Stimulated activated naive CD4-positive, alpha-beta T cell treated with Interleukin-2 at 50 U/mL for 16 hours (primary cell): ENCODE results near the gene SEMA3F.

ENCODE experiments used
- DNase-seq: peaks from one replicate; lab custom pipeline; 2025; lab: John Stamatoyannopoulos, UW

SEMA3F gene

DNA sequence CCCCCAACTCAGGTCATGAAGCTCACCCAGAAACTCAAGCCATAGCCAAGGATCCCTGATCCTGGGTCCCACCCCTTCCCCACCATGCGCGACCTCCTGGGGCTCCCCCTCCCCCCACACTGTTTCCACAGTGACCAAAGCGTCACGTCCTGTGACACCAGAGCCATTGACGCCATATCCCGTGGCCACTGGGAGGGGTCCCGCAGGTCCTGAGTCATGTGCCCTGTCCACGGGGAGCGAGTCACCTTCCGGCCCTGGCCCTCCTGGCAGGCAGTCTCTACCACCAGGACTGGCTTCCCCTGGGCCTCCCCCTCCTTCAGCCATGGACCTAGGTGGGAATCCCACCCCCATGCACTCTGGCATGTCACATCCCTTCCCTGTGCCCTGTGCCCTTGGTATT is 15.6 kb downstream of the SEMA3F start:
- DNase-seq: no peak

DNA sequence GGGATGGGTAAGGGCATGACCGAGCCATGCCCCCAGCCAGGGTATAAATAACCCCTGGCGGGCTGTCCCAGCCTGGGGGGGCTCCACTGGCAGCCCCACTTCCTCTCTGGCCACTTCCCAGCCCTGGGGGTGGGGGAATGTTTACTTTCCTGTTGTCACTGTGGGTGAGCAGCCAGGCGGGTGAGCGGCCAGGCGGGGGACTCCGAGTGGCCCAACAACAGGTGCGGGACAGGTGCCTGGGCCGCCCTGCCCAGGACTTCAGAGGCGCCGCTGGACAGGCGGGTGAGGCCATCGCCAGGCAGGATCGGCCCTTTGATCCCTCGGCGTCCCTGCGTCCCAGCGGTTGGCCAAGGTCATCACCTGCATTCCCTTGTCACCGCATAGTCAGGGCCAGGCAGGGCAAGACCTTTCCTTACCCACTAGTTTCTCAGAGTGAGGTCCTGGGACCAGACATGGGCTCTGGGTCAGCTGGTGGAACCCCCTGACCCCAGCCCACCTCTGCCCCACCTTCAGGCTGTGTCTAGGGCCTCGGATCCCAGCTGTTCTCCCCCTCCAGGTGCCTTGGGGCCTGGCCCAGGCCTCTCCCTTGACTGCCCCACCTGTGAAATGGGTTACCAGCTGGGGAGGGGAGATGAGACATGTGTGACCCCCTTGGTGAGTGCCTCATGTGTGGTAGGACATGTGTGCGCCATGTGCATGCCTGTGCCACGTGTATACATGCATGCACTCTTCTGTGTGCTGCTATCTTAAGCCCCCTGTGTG is 16.6 kb downstream of the SEMA3F start:
- DNase-seq: no peak

DNA sequence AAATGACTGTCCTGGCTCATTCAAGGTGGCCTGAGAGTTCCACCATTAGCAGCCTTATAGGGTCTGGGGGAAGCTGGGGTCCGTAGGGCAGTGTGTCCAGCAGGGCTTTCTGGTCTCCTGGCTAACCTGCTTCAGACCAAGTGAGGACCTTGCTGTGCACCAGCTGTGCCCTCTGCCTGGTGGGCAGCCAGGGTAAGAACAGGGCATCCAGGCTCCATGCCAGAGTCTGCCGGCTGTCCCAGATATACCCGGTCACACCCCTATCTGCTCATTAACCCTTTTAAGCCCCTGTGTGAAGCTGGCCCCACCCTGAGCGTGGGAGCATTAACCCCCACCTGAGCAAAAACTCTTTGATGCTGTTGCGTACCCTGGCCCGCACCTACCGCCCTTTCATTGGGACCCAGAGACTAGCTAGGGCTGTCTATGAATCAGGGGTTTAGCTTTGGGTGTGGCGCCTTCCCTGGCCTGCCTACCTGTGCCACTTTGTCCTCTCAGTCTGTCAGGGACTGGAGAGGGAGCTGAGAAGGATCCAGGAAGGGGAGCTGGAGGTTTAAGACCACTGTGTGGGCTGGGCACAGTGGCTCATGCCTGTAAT is 17.6 kb downstream of the SEMA3F start:
- DNase-seq: no peak

DNA sequence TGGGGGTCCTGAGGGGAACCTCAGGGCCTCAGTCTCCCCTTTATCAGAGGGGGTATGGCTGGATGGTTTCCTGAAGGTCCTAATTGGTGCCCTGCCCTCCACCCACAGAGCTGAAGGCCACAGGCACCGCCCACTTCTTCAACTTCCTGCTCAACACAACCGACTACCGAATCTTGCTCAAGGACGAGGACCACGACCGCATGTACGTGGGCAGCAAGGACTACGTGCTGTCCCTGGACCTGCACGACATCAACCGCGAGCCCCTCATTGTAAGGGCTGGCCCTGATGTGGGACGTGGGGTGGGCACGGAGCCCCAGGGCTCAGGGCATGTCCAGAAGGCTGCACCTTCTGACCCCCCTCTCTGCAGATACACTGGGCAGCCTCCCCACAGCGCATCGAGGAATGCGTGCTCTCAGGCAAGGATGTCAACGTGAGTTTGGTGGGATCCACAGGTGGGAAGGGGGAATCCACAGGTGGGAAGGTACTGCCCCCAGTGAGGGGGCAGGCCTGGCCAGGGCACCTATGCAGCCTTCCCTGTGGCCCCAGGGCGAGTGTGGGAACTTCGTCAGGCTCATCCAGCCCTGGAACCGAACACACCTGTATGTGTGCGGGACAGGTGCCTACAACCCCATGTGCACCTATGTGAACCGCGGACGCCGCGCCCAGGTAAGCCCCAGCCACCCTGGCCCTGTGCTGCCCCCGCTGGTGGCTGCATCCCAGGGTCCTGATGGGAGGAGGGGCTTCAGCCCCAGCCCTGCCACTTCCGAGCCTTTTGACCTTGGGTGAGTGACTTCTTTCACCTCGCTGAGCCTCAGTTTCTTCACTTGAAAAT is 18.8 kb downstream of the SEMA3F start:
- no peak for DNase-seq

DNA sequence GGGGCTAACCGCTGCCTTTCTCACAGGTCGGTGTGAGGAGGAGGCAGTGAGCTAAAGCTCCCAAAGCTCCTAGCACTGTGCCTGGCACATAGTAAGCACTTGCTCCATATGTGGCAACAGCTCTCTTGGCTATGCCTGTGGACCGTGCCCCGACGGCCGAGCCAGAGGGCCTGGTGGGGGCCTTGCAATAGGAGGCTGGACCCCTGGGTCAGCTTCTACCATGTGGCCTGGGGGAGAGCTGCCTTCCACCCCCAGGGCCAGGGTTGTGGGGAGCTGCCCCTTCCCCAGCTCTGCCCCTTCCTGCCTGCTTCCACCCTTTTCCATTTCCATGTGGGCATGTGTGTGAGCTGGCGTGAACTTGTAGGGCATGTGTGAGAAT is 19.4 kb downstream of the SEMA3F start:
- DNase-seq: no peak

DNA sequence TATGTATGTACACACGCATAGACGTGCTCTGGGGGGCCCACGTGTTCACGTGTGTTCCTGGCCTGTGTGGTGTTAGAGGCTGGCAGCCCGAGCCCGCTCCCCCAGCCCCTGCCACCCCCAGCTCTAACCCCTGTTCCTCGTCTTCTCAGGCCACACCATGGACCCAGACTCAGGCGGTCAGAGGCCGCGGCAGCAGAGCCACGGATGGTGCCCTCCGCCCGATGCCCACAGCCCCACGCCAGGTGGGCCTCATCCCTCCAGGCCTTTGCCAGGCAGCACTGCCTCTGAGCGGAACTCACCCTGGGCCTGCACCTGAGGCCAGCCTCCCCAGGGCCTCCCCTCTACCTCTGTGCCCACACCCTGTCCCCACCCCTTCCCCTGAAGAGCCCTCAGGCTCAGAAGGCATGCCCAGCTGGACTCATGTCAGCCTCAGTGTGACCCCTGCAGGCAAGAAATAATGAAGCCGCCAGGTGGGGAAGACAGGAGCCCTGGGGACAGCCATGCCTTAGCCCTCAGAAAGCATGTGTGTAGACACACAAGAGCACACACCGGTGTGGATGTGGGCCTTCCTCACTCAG is 19.9 kb downstream of the SEMA3F start:
- no peak for DNase-seq

DNA sequence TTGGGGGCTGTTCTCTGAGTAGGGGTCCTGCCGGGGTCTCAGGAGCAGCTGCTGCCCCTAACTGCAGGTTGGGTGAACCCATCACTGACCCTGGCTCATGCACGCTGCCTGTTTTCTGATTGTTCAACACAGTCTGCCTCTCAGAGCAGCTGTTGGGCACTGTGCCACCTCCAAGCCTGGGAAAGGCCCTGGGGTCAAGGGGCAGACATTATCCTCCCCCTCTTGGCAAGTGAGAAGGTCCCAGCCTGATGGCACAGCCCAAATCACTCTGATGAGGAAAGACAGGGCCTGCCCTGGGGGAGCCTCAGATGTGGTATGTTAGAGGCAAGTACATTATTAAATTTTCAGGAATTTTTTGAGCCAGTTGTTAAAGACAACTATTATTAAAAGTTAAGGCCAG is 22.2 kb downstream of the SEMA3F start:
- no peak for DNase-seq

DNA sequence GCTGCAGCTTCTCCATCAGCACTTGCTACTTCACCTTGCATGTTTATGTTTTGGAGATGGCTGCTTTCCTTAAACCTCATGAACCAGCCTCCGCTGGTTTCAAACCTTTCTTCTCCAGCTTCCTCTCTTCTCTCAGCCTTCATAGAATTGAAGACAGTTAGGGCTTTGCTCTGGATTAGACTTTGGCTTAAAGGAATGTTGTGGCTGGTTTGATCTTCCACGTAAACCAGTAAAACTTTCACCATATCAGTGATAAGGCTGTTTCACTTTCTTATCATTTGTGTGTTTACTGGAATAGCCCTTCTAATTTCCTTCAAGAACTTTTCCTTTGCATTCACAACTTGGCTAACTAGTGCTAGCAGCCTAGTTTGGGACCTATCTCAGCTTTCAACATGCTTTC is 24.6 kb downstream of the SEMA3F start:
- no peak for DNase-seq

DNA sequence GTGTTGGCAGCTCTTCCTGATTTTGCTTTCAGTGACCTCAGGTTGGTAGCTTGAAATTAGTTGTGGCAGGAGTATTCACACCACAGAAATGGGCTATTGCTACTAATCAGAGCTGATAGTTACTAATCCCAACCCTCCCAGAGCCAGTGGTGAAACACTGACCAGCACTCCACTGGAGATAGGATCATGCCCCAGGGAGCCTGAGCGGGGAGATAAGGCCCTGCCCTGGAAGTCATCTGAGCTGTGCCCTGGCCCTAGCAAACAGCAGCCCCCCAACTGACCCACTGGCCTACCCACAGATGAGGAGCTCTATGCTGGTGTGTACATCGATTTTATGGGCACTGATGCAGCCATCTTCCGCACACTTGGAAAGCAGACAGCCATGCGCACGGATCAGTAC is 26.9 kb downstream of the SEMA3F start:
- DNase-seq: no peak

DNA sequence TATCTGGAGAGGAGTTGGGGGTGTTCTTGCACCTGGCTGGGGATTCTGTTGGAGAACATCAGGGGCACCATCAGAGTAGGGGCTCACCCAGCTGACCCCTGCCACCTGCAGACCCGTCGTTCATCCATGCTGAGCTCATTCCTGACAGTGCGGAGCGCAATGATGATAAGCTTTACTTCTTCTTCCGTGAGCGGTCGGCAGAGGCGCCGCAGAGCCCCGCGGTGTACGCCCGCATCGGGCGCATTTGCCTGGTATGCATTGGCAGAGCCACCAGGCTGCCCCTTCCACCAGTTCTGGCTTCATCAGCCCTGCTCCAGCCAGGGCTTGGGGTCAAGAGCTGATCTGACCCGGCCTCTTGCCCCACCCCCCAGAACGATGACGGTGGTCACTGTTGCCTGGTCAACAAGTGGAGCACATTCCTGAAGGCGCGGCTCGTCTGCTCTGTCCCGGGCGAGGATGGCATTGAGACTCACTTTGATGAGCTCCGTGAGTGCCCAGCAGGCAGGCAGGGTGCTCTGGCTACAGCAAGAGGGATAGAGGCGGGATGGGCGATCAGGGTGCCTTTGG is 27.5 kb downstream of the SEMA3F start:
- no peak for DNase-seq

DNA sequence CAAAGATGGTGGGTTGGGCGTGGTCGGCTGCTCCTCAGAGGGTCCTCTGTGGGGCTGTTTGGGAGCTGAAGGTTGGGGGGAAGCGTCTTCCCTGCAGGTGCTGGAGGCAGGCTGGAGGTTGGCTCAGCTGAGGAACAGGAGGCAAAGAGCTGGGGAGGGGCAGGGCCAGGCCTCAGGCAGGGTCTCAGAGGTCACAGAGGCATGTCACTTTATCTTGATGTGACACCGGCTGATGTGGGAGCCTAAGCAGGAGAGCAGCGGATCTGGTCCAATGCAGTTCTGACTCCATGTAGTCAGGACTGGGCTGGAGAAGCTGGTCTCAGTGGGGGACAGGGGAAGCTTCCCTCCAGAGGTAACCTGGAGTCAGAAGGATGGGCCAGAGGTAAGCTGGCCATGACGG is 28.6 kb downstream of the SEMA3F start:
- DNase-seq: no peak

DNA sequence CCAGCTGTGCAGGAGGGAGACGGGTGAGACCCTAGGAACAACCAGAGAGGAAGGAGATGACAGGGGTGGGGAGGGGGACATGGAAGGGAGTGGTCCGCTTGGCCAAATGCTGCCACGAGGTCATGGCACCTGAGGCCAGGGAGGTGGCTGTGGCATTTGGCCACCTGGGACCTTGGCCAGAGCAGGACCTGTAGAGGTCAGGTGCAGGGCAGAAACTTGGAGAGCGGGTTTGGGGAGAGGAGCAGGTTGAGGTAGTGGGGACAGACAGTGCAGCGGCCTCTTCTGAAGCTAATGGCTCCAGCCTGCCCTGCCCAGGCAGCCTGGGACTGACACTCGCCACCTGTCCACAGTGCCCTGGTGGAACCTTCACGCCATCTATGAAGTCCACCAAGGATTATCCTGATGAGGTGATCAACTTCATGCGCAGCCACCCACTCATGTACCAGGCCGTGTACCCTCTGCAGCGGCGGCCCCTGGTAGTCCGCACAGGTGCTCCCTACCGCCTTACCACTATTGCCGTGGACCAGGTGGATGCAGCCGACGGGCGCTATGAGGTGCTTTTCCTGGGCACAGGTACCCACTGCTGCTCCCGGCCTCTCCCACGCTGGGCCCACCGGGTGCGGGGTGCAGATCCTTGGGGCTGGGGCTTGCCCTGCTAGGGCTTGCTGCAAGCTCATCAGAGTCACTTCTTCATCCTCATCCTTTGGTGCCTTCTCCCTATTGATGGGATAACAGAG is 29.3 kb downstream of the SEMA3F start:
- no peak for DNase-seq

DNA sequence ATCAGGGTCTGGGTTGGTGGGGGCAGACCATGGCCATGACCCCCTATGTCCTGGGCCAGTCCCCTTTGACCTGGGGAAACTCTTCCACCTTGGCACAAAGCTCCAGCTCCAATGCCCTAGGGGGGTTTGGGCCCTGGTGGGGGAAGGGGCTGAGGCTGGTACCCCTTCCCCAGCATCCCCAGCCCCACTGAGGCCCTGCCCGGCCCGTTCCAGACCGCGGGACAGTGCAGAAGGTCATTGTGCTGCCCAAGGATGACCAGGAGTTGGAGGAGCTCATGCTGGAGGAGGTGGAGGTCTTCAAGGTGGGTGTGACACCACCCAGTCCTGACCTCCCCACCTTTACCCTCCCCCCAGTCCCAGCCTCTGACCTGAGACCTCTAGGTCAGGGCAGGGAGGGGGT is 30.1 kb downstream of the SEMA3F start:
- DNase-seq: no peak

DNA sequence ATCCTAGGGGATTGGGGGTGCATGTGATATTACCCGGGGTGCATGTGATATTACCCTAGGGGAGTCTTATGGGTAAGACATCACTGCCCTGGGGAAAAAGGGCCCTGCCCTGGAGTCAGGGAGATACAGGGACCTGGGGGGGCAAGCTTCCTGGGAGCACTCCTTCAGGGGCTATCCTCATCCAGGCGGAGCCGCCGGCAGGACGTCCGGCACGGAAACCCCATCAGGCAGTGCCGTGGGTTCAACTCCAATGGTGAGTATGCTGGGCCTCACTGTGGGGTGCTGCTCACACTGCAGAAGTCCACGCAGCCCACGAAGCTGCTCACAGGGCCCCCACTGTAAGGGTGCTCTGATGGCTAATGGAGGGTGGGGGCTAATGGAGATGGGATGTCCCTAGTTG is 31.0 kb downstream of the SEMA3F start:
- DNase-seq: no peak

DNA sequence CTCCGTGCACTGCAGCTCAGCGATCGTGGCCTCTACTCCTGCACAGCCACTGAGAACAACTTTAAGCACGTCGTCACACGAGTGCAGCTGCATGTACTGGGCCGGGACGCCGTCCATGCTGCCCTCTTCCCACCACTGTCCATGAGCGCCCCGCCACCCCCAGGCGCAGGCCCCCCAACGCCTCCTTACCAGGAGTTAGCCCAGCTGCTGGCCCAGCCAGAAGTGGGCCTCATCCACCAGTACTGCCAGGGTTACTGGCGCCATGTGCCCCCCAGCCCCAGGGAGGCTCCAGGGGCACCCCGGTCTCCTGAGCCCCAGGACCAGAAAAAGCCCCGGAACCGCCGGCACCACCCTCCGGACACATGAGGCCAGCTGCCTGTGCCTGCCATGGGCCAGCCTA is 32.6 kb downstream of the SEMA3F start:
- DNase-seq: no peak

DNA sequence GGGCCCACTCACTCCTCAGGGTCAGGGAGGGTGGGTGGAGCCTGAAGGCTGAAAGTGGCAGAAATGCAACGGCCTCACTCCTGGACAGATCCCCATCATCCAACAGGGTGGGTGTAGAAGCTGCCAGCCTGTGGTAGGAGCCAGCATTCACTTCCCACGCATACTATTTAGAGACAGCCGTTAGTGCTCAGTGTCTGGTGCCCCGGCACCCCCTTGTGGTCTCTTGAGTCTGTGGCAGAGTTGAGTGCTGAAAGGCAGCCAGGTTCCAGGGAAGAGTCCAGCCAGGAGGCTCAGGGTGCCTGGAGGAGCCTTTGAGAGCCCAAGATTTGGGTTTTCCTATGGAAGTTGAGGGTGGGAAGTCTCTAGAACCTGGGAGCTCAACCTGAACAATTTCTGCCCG is 34.1 kb downstream of the SEMA3F start:
- DNase-seq: no peak

DNA sequence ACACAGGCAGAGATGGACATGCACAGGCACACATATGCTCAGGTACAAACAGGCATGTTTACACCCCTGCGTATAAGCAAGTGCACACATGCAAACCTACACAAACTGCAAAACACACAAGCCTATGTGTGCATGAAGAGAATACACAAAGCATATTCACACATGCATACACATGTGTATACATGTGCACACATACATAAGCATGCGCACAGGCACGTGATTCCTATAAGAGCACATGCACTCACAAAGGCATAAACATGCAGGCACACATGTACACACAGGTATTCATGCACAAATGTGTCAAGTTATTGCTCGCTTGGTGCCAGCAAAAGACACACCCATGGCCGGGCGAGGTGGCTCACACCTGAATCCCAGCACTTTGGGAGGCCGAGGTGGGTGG is 34.9 kb downstream of the SEMA3F start:
- no peak for DNase-seq

DNA sequence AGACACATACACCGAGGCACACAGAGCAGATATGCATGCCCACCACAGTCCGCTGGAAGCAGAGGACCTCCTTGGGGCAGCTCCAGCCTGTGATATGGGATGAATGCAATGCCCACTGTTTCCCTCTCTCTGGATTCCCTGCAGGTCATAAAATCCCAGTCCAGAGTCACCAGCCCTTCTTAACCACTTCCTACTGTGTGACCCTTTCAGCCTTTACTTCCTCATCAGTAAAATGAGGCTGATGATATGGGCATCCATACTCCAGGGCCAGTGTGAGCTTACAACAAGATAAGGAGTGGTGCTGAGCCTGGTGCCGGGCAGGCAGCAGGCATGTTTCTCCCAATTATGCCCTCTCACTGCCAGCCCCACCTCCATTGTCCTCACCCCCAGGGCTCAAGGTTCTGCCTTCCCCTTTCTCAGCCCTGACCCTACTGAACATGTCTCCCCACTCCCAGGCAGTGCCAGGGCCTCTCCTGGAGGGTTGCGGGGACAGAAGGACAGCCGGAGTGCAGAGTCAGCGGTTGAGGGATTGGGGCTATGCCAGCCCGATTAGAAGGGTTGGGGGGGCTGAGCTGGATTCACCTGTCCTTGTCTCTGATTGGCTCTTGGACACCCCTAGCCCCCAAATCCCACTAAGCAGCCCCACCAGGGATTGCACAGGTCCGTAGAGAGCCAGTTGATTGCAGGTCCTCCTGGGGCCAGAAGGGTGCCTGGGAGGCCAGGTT is 36.0 kb downstream of the SEMA3F start, which contains the start of gene GNAT1:
Gene GNAT1 (plus strand): TSS at position 675 of the 725 bp plus-strand sequence. CDS start 116 bp downstream, outside the sequence.
- no peak for DNase-seq

DNA sequence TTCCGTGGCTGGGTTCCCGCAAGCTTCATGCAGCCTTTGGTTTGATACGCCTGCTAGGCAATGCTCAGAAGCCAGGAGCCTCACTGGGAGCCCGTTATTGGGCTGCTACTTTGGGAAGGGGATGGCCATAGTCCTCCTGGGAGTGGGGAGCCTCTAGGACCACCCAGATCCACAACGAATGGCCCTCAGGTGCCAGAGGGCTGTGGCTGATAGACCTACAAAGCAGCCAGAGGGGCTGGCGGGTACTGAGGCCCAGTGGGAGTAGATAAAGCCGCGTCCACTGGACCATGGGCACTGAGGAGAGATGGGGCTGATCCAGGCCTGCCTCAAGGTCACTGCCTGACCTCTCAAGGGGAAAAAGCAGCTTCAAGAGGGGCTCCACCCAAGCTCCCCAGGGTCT is 37.0 kb downstream of the SEMA3F start:
- no peak for DNase-seq

DNA sequence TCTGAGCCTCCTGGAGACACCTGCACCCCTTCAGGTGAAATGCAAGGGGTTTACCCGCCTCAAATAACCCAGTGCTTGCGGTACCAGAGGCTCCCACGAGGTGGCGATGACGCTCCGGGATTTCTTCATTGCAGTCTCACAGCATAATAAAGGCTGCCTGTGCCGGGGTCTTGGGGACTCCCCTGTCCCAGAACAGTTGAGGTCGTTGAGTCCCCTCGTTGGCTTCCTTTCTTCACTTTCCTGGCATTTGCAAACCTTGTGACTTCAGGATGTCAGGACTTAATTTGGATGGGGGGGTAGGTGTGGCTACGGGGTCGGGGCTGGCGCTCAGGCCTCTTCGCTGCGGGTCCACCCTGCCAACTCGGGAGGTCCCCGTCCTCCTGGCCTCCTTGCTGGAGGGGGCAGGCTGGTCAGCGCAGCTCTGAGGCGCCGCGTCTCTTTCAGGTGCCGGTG is 37.6 kb downstream of the SEMA3F start:
- DNase-seq: peak; percentile 76

DNA sequence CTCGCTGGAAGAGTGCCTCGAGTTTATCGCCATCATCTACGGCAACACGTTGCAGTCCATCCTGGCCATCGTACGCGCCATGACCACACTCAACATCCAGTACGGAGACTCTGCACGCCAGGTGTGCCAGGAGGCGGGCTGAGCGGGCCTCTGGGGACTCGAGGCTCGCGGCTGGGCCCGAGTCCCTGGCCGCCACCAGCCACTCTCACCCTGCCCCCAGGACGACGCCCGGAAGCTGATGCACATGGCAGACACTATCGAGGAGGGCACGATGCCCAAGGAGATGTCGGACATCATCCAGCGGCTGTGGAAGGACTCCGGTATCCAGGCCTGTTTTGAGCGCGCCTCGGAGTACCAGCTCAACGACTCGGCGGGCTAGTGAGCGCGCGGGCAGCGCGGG is 38.2 kb downstream of the SEMA3F start:
- DNase-seq: no peak
